Body of pancreas (tissue), 4 donors: Measurements from ENCODE around the gene ECT2L. TPM values are rescaled to one million over a fixed set of nuclear protein-coding genes. Genes with fewer than 3 reads are reported as not detected.

Source experiments
- ATAC-seq: fragments of 150-250 bp; one replicate; pipeline ENCODE4 v1.9.1; 2016
- DNase-seq, 4 donors: peaks; one replicate each; pipeline ENCODE4 v3.0.0-alpha.2; 2019
- H3K27ac ChIP-seq, 4 donors: fragments of 200-600 bp; sonication (generic); 1 replicate in 3 of 4; 2 replicates in 1 of 4; pipeline versions ENCODE4 v1.5.1 to v1.6.1; 2016 to 2019; ENCODE audit warnings: mild to moderate bottlenecking in 1 of 4, mixed read lengths in 1 of 4, moderate library complexity in 1 of 4
- H3K27me3 ChIP-seq, 2 donors: fragments of 200-600 bp; sonication (generic); one replicate each; pipeline ENCODE4 v1.6.0; 2016; ENCODE audit warnings: mild to moderate bottlenecking in 1 of 2
- H3K36me3 ChIP-seq, 2 donors: fragments of 200-600 bp; sonication (generic); replicated peaks in 1 of 2; 2 replicates each; pipeline ENCODE4 v1.5.1; 2016; ENCODE audit warnings: low read depth in 2 of 2; ENCODE audit not compliant: insufficient read depth in 1 of 2
- H3K4me1 ChIP-seq: fragments of 200-600 bp; sonication (generic); one replicate; pipeline ENCODE4 v1.6.0; 2016
- H3K4me3 ChIP-seq, 2 donors: fragments of 200-600 bp; sonication (generic); 1 replicate in 1 of 2; 2 replicates in 1 of 2; pipeline ENCODE4 v1.5.1; 2016 to 2019
- H3K9me3 ChIP-seq, 3 donors: fragments of 200-600 bp; sonication (generic); 1 replicate in 2 of 3; 2 replicates in 1 of 3; pipeline ENCODE4 v1.5.1; 2016
- POLR2A ChIP-seq, 3 donors: fragments of 450-650 bp; IDR thresholded peaks; one replicate each; pipeline ENCODE4 v1.6.1; 2016; ENCODE audit warnings: antibody characterized with exemption in 3 of 3, mild to moderate bottlenecking in 2 of 3
- WGBS, 2 donors: methylation state at CpG; one replicate each; pipeline ENCODE4 v1.1.5; 2017; 5-methylcytosine and 5-hydroxymethylcytosine counted together
- intact Hi-C: fragments of 100-400 bp; cut with DNase I; formaldehyde crosslinking; loops from one replicate; pipeline ENCODE4 v1.15.1; 2023
- total RNA-seq, 2 donors: library from RNA; depleted of rRNA; stranded (reverse); fragments of >200 nt; gene quantifications; one replicate each; pipeline ENCODE4 v1.1.0, GENCODE V29; 2016
- TF ChIP-seq, protein P1 (sequence below), 7 experiments: fragments of 450-650 bp in 4 of 7; fragments of 200-600 bp in 3 of 7; sonication (generic) in 3 of 7; IDR thresholded peaks; one replicate each; pipeline ENCODE4 v1.5.1; 2016 to 2019; ENCODE audit warnings: antibody characterized with exemption in 7 of 7

ECT2L gene
- total RNA-seq, 2 donors from 2014 or later, result not detected

DNA sequence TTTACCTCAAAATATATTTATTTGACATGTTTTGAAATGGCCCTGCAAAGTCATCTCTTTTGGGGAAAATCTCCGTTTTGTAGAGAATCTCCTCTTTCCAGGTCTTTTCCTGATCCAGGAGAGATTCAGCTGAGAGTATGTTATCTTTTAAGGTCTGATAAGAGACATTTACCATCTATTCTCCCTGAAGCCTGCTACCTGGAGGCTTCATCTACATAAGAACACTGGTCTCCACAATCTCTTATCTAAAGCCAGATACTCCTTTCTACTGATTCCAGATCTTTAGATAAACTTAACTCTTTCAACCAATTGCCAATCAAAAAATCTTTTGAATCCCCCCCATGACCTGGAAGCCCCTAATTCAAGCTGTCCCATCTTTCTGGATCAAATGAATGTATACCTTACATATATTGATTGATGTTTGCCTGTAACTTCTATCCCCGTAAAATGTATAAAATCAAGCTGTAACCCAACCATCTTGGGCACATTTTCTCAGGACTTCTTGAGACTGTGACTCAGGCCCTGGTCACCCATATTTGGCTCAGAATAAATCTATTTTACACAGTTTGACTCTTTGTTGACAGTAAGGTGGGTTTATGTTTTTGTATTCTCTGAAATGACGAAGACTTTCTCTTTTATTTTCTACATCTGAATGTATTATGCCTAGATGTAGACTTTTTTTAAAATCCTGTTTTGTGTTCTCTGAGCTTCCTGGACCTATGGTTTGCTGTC lies 95.5 kb downstream of the ECT2L start:
- Histone ChIP-seq H3K36me3 (no peaks in the 10 kb centered on the region), H3K27ac (no peak overlapping the region), H3K4me3 (no peak overlapping the region), H3K9me3 (no peaks in the 10 kb centered on the region), H3K4me1 (no peaks in the 10 kb centered on the region), H3K27me3 (no peaks in the 10 kb centered on the region)
- intact Hi-C loops, result no loop called here
- TF ChIP-seq, protein P1, sequence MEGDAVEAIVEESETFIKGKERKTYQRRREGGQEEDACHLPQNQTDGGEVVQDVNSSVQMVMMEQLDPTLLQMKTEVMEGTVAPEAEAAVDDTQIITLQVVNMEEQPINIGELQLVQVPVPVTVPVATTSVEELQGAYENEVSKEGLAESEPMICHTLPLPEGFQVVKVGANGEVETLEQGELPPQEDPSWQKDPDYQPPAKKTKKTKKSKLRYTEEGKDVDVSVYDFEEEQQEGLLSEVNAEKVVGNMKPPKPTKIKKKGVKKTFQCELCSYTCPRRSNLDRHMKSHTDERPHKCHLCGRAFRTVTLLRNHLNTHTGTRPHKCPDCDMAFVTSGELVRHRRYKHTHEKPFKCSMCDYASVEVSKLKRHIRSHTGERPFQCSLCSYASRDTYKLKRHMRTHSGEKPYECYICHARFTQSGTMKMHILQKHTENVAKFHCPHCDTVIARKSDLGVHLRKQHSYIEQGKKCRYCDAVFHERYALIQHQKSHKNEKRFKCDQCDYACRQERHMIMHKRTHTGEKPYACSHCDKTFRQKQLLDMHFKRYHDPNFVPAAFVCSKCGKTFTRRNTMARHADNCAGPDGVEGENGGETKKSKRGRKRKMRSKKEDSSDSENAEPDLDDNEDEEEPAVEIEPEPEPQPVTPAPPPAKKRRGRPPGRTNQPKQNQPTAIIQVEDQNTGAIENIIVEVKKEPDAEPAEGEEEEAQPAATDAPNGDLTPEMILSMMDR (IDR thresholded peaks at IDR 0.05), result no peak
- TF ChIP-seq POLR2A (IDR thresholded peaks at IDR 0.05), result no peak
- no peak for ATAC-seq
- no peak for DNase-seq
- 90 to 97% methylated on average over 3 of the region's 3 CpGs for WGBS, 2 donors

DNA sequence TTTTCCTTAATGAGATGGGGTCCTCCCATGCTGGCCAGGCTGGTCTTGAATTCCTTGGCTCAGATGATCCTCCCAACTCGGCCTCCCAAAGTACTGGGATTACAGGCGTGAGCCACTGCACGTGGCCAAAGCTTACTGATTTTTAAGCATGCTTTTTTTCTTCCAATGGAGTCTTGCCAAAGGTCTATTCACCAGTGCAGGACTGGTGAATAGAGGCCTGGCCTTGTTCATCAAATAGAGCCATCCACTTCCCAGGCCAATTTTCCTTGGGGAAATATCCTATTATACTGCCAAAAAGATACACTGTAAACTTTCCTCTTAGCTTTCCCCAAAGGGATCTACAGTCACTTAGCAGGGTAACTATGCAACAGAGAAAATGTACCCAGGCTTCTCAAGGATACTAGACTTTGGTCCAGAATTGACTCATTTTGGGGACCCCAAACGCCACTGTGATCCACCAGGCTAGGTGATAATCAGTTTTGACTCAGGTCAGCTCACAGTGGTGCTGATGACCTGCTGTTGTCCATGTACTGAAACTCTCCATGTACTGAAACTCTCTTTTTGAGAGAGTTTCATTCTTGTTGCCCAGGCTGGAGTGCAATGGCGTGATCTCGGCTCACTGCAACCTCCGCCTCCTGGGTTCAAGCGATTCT lies 100.3 kb downstream of the ECT2L start:
- intact Hi-C loops, result no loop called here
- DNase-seq, result no peak
- WGBS, 2 donors, result 93 to 96% methylated on average over 8 of the region's 8 CpGs
- H3K36me3 ChIP-seq, result peaks cover 0 to 4% of the 10 kb centered on the region in 2 donors
- H3K9me3 ChIP-seq, result no peaks in the 10 kb centered on the region
- H3K4me3 ChIP-seq, result no peak overlapping the region
- H3K27ac ChIP-seq, result no peak overlapping the region
- no peaks in the 10 kb centered on the region for H3K4me1 ChIP-seq
- ATAC-seq, result no peak
- no peak for TF ChIP-seq POLR2A (IDR thresholded peaks at IDR 0.05)
- TF ChIP-seq, protein P1 (IDR thresholded peaks at IDR 0.05), result no peak
- no peaks in the 10 kb centered on the region for H3K27me3 ChIP-seq

DNA sequence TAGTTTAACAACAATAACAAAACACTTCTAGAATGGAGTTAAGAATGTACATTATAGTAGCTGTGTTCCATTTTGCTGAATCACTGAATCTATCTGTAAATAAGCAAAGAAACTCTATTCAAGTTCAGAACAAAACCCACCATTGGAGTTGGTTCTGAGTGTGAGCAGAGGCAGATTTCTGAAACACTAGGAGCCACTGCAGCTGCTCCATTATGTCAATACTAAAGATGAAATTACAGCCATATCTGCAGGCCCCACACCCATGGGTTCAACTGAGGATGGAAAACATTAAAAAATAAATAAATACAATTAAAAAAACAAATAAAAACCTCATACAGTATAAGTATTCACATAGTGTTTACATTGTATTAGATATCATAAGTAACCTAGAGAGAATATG lies 101.1 kb downstream of the ECT2L start:
- intact Hi-C loops, result no loop called here
- no peaks in the 10 kb centered on the region for H3K4me1 ChIP-seq
- DNase-seq (no peak), ATAC-seq (no peak)
- H3K36me3 ChIP-seq, result peaks cover 0 to 4% of the 10 kb centered on the region in 2 donors
- no peak overlapping the region for H3K27ac ChIP-seq
- H3K27me3 ChIP-seq, result no peaks in the 10 kb centered on the region
- no peak overlapping the region for H3K4me3 ChIP-seq
- TF ChIP-seq POLR2A (IDR thresholded peaks at IDR 0.05), result no peak
- TF ChIP-seq, protein P1 (IDR thresholded peaks at IDR 0.05), result no peak
- no peaks in the 10 kb centered on the region for H3K9me3 ChIP-seq

DNA sequence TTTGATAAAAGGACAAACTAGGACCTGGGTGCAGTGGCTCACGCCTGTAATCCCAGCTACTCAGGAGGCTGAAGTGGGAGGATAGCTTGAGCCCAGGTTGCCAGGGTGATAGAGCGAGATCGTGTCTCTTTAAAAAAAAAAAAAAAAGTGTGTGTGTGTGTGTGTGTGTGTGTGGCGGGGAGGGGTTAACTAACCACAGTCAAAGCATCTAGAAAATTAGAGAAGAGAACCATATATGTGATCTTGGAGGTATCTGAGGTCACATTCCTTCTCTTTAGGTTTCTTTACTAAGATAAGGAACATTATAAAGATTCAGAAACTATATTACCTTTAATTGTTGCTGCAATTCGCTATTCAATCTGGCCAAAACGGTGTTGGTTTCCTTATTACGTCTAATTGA lies 111.3 kb downstream of the ECT2L start:
- no peak overlapping the region for H3K4me3 ChIP-seq
- no peak overlapping the region for H3K27ac ChIP-seq
- ATAC-seq (no peak), DNase-seq (no peak)
- H3K4me1 ChIP-seq, result no peaks in the 10 kb centered on the region
- H3K9me3 ChIP-seq, result no peaks in the 10 kb centered on the region
- intact Hi-C loops, result no loop called here
- H3K36me3 ChIP-seq, result peaks cover 3 to 19% of the 10 kb centered on the region in 2 donors
- TF ChIP-seq, protein P1 (IDR thresholded peaks at IDR 0.05), result no peak
- TF ChIP-seq POLR2A (IDR thresholded peaks at IDR 0.05), result no peak
- 80 to 94% methylated on average over 7 of the region's 7 CpGs for WGBS, 2 donors
- no peaks in the 10 kb centered on the region for H3K27me3 ChIP-seq
